Activated CD8-positive, alpha-beta memory T cell treated with anti-CD3 and anti-CD28 coated beads, Interleukin-2, amount 10 ng/mL, durations not matched to agents 7 days and 5 days (primary cell): ENCODE results near the gene HCK. TPM values are rescaled to one million over a fixed set of nuclear protein-coding genes. Genes with fewer than 3 reads are reported as not detected.
"Not testable (repeated sequence)": the region's sequence is repeated elsewhere in the genome, so short reads cannot be mapped to it uniquely, and the experiment has no call there.

Experiments
- ATAC-seq: fragments of 150-1000 bp; cut with Tn5 transposase; one replicate; pipeline ENCODE4 v1.10.0; 2021; ENCODE audit warnings: moderate library complexity
- CTCF ChIA-PET: fragments of 350-600 bp; sonication (Branson Sonifier 250); formaldehyde crosslinking; loops from one replicate; lab custom pipeline; 2021; ENCODE audit warnings: antibody characterized with exemption; lab: Charles Lee
- DNase-seq: peaks from one replicate; pipeline ENCODE4 v3.0.0-alpha.2; 2020
- H3K27ac Mint-ChIP-seq: one replicate; pipeline ENCODE4 v1.8.0; 2021; ENCODE audit warnings: mild to moderate bottlenecking, mixed read lengths
- H3K27me3 Mint-ChIP-seq: one replicate; pipeline ENCODE4 v1.8.0; 2021; ENCODE audit warnings: mixed read lengths
- H3K36me3 Mint-ChIP-seq: one replicate; pipeline ENCODE4 v1.8.0; 2021; ENCODE audit warnings: mild to moderate bottlenecking, mixed read lengths
- H3K4me1 Mint-ChIP-seq: one replicate; pipeline ENCODE4 v1.8.0; 2021; ENCODE audit warnings: mixed read lengths
- H3K4me3 Mint-ChIP-seq: one replicate; pipeline ENCODE4 v1.8.0; 2021; ENCODE audit warnings: mild to moderate bottlenecking, moderate library complexity, mixed read lengths
- H3K9me3 Mint-ChIP-seq: one replicate; pipeline ENCODE4 v1.8.0; 2022; ENCODE audit warnings: low read depth, mixed read lengths
- total RNA-seq, 2 experiments: library from RNA; stranded (reverse); gene quantifications; one replicate each; pipeline ENCODE4 v1.2.3, GENCODE V29; 2021

HCK gene
- total RNA-seq, 2 experiments from 2014 or later, result not detected

- H3K27me3 Mint-ChIP-seq, DNase-seq, H3K4me3 Mint-ChIP-seq, ATAC-seq, H3K27ac Mint-ChIP-seq, H3K9me3 Mint-ChIP-seq, CTCF ChIA-PET: not testable (repeated sequence)
- H3K4me1 Mint-ChIP-seq, result peaks cover 15% of the 10 kb centered on the region
- peaks cover 11% of the 10 kb centered on the region for H3K36me3 Mint-ChIP-seq
Observed at GRCh38 chr20:32118427-32118826, 66.4 kb downstream of the HCK start.

- Mint-ChIP-seq H3K27ac (no peak overlapping the region), H3K27me3 (no peaks in the 10 kb centered on the region), H3K9me3 (no peaks in the 10 kb centered on the region), H3K4me1 (peaks cover 15% of the 10 kb centered on the region), H3K4me3 (no peak overlapping the region), H3K36me3 (peaks cover 11% of the 10 kb centered on the region)
- no peak for DNase-seq
- CTCF ChIA-PET, result interaction anchor here (1.0 kb wide), 1 partner anchor 28 kb away, joined by 3 read pairs; no protein-coding TSS in a partner anchor
- no peak for ATAC-seq
Observed at GRCh38 chr20:32119734-32120133, 67.7 kb downstream of the HCK start.

- H3K27me3 Mint-ChIP-seq, DNase-seq, CTCF ChIA-PET, H3K27ac Mint-ChIP-seq, ATAC-seq, H3K4me3 Mint-ChIP-seq, H3K9me3 Mint-ChIP-seq, H3K4me1 Mint-ChIP-seq: not testable (repeated sequence)
- H3K36me3 Mint-ChIP-seq, result peaks cover 15% of the 10 kb centered on the region
Observed at GRCh38 chr20:32121908-32122307, 69.9 kb downstream of the HCK start.

GRCh38 chr20:32123088-32123487, 71.0 kb downstream of the HCK start:
- H3K4me1 Mint-ChIP-seq, result no peaks in the 10 kb centered on the region
- no peaks in the 10 kb centered on the region for H3K9me3 Mint-ChIP-seq
- peaks cover 15% of the 10 kb centered on the region for H3K36me3 Mint-ChIP-seq
- H3K4me3 Mint-ChIP-seq, result no peak overlapping the region
- H3K27ac Mint-ChIP-seq, result no peak overlapping the region
- no peak for ATAC-seq
- DNase-seq, result no peak
- no peaks in the 10 kb centered on the region for H3K27me3 Mint-ChIP-seq
- CTCF ChIA-PET, result interaction anchor here (0.7 kb wide), 1 partner anchor 71 kb away, joined by 3 read pairs; no protein-coding TSS in a partner anchor

GRCh38 chr20:32124916-32125454, 72.9 kb downstream of the HCK start:
- CTCF ChIA-PET, result interaction anchor here (0.7 kb wide), 2 partner anchors 955 to 1523 kb away, joined by 3 read pairs; no protein-coding TSS in a partner anchor
- DNase-seq, result no peak
- H3K36me3 Mint-ChIP-seq, result peaks cover 12% of the 10 kb centered on the region
- no peak for ATAC-seq
- H3K27me3 Mint-ChIP-seq, result no peaks in the 10 kb centered on the region
- no peak overlapping the region for H3K27ac Mint-ChIP-seq
- no peaks in the 10 kb centered on the region for H3K9me3 Mint-ChIP-seq
- no peaks in the 10 kb centered on the region for H3K4me1 Mint-ChIP-seq
- H3K4me3 Mint-ChIP-seq, result no peak overlapping the region

- CTCF ChIA-PET, result no interaction called here
- H3K4me1 Mint-ChIP-seq, result no peaks in the 10 kb centered on the region
- DNase-seq, result no peak
- peaks cover 12% of the 10 kb centered on the region for H3K36me3 Mint-ChIP-seq
- no peaks in the 10 kb centered on the region for H3K9me3 Mint-ChIP-seq
- no peak overlapping the region for H3K27ac Mint-ChIP-seq
- ATAC-seq, result no peak
- H3K4me3 Mint-ChIP-seq, result no peak overlapping the region
- no peaks in the 10 kb centered on the region for H3K27me3 Mint-ChIP-seq
Observed at GRCh38 chr20:32125506-32125905, 73.5 kb downstream of the HCK start.

GRCh38 chr20:32126919-32127318, 74.9 kb downstream of the HCK start:
- H3K36me3 Mint-ChIP-seq, result peaks cover 16% of the 10 kb centered on the region
- peaks cover 2% of the 10 kb centered on the region for H3K4me1 Mint-ChIP-seq
- H3K9me3 Mint-ChIP-seq, result no peaks in the 10 kb centered on the region
- H3K27ac Mint-ChIP-seq, result no peak overlapping the region
- DNase-seq (no peak), ATAC-seq (no peak)
- H3K27me3 Mint-ChIP-seq, result no peaks in the 10 kb centered on the region
- no peak overlapping the region for H3K4me3 Mint-ChIP-seq
- CTCF ChIA-PET, result interaction anchor here (1.0 kb wide), 1 partner anchor 527 kb away, joined by 3 read pairs; no protein-coding TSS in a partner anchor

- no peaks in the 10 kb centered on the region for H3K27me3 Mint-ChIP-seq
- H3K27ac Mint-ChIP-seq, result no peak overlapping the region
- no peak for DNase-seq
- CTCF ChIA-PET, result interaction anchor here (1.0 kb wide), 1 partner anchor 527 kb away, joined by 3 read pairs; no protein-coding TSS in a partner anchor
- peaks cover 17% of the 10 kb centered on the region for H3K36me3 Mint-ChIP-seq
- H3K4me1 Mint-ChIP-seq, result peaks cover 2% of the 10 kb centered on the region
- ATAC-seq, result no peak
- no peaks in the 10 kb centered on the region for H3K9me3 Mint-ChIP-seq
- H3K4me3 Mint-ChIP-seq, result no peak overlapping the region
Observed at GRCh38 chr20:32127347-32127746, 75.3 kb downstream of the HCK start.

- no peak overlapping the region for H3K27ac Mint-ChIP-seq
- peaks cover 18% of the 10 kb centered on the region for H3K36me3 Mint-ChIP-seq
- H3K4me1 Mint-ChIP-seq, result peaks cover 2% of the 10 kb centered on the region
- H3K27me3 Mint-ChIP-seq, result no peaks in the 10 kb centered on the region
- no peak for ATAC-seq
- no peaks in the 10 kb centered on the region for H3K9me3 Mint-ChIP-seq
- no peak overlapping the region for H3K4me3 Mint-ChIP-seq
- DNase-seq, result no peak
- CTCF ChIA-PET, result interaction anchor here (1.0 kb wide), 1 partner anchor 526 kb away, joined by 3 read pairs; no protein-coding TSS in a partner anchor
Observed at GRCh38 chr20:32128167-32128566, 76.1 kb downstream of the HCK start.

GRCh38 chr20:32129863-32130262, 77.8 kb downstream of the HCK start:
- ATAC-seq, result no peak
- CTCF ChIA-PET, result no interaction called here
- H3K4me1 Mint-ChIP-seq, result peaks cover 2% of the 10 kb centered on the region

GRCh38 chr20:32130352-32130751, 78.3 kb downstream of the HCK start:
- H3K4me1 Mint-ChIP-seq, result peaks cover 2% of the 10 kb centered on the region
- no peak overlapping the region for H3K4me3 Mint-ChIP-seq
- ATAC-seq, result no peak
- H3K36me3 Mint-ChIP-seq, result peaks cover 13% of the 10 kb centered on the region
- DNase-seq, result no peak
- no peaks in the 10 kb centered on the region for H3K9me3 Mint-ChIP-seq
- CTCF ChIA-PET, result no interaction called here
- no peaks in the 10 kb centered on the region for H3K27me3 Mint-ChIP-seq
- no peak overlapping the region for H3K27ac Mint-ChIP-seq

More at GRCh38 chr20:32129863-32130262, 77.8 kb downstream of the HCK start:
- H3K9me3 Mint-ChIP-seq, result no peaks in the 10 kb centered on the region
- H3K27ac Mint-ChIP-seq, result no peak overlapping the region
- DNase-seq, result no peak
- H3K4me3 Mint-ChIP-seq, result no peak overlapping the region
- H3K27me3 Mint-ChIP-seq, result no peaks in the 10 kb centered on the region
- peaks cover 16% of the 10 kb centered on the region for H3K36me3 Mint-ChIP-seq

GRCh38 chr20:32130965-32131364, 78.9 kb downstream of the HCK start:
- ATAC-seq (no peak), DNase-seq (no peak)
- no peaks in the 10 kb centered on the region for H3K27me3 Mint-ChIP-seq
- CTCF ChIA-PET, result no interaction called here
- H3K27ac Mint-ChIP-seq, result no peak overlapping the region
- H3K4me1 Mint-ChIP-seq, result peaks cover 2% of the 10 kb centered on the region
- H3K36me3 Mint-ChIP-seq, result peaks cover 12% of the 10 kb centered on the region
- no peaks in the 10 kb centered on the region for H3K9me3 Mint-ChIP-seq
- no peak overlapping the region for H3K4me3 Mint-ChIP-seq

GRCh38 chr20:32132911-32133549, 81.0 kb downstream of the HCK start:
- CTCF ChIA-PET, result interaction anchor here (1.8 kb wide), 1 partner anchor 22 kb away, joined by 4 read pairs; no protein-coding TSS in a partner anchor
- DNase-seq (no peak), ATAC-seq (no peak)

GRCh38 chr20:32134026-32134425, 82.0 kb downstream of the HCK start:
- ATAC-seq (no peak), DNase-seq (no peak)
- H3K4me3 Mint-ChIP-seq, result no peak overlapping the region
- H3K9me3 Mint-ChIP-seq, result no peaks in the 10 kb centered on the region
- H3K4me1 Mint-ChIP-seq, result peaks cover 2% of the 10 kb centered on the region
- no peaks in the 10 kb centered on the region for H3K27me3 Mint-ChIP-seq
- no peak overlapping the region for H3K27ac Mint-ChIP-seq
- CTCF ChIA-PET, result interaction anchor here (1.8 kb wide), 1 partner anchor 21 kb away, joined by 4 read pairs; no protein-coding TSS in a partner anchor
- H3K36me3 Mint-ChIP-seq, result peaks cover 20% of the 10 kb centered on the region

More at GRCh38 chr20:32132911-32133549, 81.0 kb downstream of the HCK start:
- no peaks in the 10 kb centered on the region for H3K27me3 Mint-ChIP-seq
- H3K9me3 Mint-ChIP-seq, result no peaks in the 10 kb centered on the region
- no peak overlapping the region for H3K4me3 Mint-ChIP-seq
- H3K27ac Mint-ChIP-seq, result no peak overlapping the region
- peaks cover 2% of the 10 kb centered on the region for H3K4me1 Mint-ChIP-seq
- H3K36me3 Mint-ChIP-seq, result peaks cover 16% of the 10 kb centered on the region
